GM21526 (cell line): ENCODE data around the gene CYP26A1.

Source experiments
- ATAC-seq: cut with Tn5 transposase; IDR thresholded peaks from one replicate; pipeline ENCODE4 v1.9.1; 2021; ENCODE audit warnings: moderate library complexity; ENCODE audit not compliant: unreplicated experiment, low FRiP score

Gene CYP26A1

DNA sequence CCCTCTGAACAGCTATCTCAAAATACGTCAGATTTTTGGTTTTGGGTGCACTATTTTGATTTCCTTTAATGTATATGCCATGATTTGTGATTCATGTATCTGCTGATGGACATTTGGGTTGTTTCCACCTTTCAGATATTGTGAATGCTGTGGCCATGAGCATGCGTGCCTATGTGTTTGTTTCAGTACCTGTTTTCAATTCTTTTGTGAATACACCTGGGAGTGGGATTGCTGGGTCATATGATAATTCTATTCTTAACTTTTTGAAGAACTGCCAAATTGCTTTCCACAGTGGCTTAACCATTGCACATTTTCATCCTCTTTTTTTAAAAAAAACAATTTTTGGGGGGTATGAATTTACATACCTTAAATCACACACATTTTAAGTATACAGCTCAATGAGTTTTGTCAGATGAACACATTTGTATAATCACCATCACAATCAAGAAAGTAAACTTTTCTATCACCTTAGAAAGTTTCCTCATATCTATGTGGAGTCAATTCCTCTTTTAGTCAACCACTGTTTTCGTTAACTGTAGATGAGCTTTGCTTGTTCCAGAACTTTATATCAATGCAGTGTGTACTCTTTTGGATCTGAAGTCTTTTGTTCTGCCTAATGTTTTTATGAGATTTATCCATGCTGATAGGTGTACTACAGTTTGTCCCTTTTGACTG, 36.9 kb downstream of the CYP26A1 start:
- ATAC-seq = peak; percentile 58

DNA sequence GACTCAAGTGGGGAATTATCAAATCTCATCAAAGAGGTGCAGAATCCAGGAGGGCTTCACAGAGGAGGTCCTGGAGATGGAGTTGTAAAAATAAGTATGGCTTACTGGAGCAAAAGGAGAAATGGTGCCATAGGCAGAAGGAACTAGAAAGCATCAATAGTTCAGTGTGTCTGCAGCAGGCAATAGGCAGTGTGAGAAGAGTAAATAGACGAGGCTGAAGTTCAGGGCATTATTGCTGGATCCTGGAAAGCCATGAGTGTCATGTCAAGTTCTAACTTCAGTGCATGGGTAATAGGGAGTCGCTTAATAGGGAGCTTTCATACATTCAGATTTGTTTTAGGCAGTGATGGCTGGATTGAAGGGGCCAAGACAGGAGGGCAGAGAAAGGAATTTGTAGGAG, 39.3 kb downstream of the CYP26A1 start:
- no peak for ATAC-seq

DNA sequence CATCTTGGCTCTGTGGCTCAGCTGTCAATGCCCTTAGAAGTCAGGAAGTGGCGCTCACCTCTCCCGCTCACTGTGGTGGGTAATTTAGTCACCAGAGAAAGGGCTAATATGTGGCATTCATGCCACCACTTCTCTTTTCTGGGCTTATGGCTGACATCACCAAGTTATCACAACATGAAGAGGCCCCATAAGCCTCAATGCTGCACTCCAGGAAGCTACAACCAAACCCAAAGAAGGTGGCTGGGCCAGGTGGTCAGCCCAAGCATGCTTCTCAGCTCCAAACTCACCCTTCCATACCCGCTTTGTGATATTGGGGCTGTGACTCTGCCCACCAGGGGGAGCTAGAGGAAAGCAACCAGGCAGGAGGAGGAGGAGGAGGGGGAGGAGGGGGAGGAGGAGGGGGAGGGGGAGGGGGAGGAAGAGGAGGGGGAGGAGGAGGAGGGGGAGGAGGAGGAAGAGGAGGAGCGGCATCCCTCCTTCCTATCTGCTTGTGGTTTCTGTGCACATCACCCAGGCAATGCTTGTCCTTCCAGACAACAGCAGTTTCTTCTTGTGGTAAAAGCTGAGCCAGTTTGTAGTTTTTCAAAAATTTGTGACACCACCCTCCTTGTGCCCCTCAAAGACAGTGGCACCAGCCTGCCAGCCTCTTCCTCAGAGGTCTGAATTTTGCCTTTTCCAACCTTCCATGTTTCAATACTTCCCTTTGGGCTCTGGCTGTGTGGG, 42.1 kb downstream of the CYP26A1 start:
- ATAC-seq = peak; percentile 66

DNA sequence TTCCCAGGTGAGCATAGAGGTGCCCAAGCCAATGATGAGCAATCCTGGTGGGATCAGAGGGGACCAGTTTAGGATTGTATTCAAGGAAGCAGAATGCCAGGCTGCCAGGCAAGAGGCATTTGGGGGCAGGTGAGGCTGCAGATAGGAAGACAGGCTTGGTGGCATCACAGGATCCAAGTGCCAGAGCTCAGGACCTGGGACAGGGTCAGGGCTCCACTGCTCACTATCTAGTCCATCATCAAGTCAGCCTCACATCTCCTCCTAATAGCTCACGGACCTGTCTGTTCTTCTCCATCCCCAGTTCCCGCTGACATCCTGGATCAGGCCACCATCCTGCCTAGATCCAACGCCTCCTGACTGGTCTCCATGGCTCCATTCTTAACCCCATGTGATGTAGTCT, 47.6 kb downstream of the CYP26A1 start:
- ATAC-seq = no peak

DNA sequence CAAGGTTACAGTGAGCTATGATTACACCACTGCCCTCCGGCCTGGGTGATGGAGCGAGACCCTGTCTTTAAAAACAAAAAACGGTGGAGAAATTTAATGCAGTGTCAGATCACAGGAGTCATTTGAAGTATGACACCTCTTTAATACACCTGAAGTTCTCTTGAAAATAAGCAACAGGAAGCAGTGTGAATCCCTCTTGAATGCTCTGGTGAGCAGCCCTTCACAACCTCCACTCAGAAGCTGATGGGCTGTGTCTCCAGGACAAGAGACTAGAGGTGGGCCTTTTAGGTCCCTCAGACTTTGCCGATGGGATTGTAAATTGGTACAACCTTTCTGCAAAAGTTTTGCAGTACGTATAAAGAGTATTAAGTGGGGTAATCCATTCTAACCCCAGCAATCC, 50.1 kb downstream of the CYP26A1 start:
- ATAC-seq = no peak

DNA sequence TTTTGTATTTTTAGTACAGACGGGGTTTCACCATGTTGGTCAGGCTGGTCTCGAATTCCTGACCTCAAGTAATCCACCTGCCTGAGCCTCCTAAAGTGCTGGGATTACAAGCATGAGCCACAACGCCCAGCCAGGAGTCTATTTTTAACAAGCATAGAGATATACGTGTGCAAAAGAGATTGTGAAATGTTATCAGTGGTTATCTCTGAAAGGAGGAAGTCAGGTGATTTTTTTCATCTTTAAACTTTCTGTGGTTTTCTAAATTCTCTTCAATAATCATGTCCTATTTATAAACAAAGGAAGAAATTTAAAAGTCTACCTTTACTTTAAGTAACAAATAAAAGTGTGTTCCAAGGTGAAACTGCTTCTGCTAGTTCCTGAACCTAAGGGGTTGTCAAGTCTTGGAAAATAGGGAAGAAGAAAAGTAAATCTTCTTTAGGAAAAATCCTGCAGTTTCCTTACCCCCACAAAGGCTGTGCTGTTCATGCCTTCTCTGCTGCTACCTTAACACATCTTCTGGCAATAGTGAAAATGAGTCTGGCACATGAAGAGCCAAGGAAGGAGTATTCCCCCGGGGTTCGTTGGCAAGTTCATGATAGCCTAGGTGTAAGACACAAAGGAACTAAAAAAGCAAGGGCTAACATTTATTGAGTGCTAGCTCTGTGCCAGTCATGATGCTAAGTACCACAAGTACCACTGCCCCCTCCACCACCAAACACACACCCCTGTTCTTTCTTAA, 51.1 kb downstream of the CYP26A1 start:
- ATAC-seq = no peak

DNA sequence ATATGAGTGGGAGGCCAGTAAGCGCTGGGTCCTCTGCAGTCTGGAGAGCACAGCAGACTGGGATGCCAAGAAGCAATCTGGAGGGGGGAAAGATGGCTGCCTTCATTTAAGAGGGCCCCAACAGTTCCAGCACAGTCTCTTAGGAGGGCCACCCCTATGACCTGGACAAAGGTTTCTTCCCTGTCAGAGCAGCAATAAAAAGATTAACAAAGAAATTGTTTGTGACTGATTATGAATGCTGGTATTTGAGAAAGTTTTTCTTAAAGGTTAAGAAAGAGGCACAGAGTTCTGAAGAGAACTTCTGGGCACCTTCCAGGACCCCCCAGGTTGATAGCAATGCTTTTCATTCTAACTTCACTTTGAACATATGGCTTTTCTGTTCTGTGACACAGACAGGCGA, 52.3 kb downstream of the CYP26A1 start:
- no peak for ATAC-seq

DNA sequence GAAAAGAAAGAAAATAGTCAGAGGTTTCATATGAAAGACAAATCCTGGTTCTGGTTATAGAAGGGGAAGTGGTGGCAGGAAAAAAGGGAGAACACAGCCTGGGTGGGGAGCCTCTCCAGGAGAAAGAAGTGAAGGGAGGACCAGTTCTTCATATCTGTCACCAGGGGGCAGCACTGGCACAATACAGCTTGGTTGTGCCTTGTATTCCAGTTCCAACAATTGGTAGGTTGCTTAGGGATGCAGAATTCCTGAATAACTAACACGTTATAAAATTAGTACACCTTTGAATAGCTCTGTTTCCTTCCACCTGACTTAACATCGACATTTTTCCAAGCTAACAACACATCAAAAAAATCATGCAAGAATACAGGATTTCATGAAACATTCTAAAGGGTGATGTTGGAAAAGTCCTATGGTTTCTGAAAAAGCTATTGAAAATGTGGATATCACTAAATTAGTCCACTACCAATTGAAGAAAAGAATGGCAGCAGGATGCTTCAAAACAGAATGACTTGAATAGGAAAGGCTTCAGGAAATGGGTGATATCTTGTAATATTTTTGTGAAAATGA, 52.9 kb downstream of the CYP26A1 start:
- ATAC-seq = no peak
